ENCODE results near the gene SHOC2. TPM values are rescaled to one million over a fixed set of nuclear protein-coding genes. Genes with fewer than 3 reads are reported as not detected.

Gene SHOC2
- total RNA-seq, 1 donor from 2014 or later: 40.4 TPM

GRCh38 chr10:110872984-110873923 lies 46.1 kb upstream of the SHOC2 start:
- Mint-ChIP-seq H3K27ac (peak overlapping the region; percentile 90), H3K27me3 (ENCODE audit: low read depth) (no peaks in the 10 kb centered on the region), H3K36me3 (peaks cover 1% of the 10 kb centered on the region), H3K9me3 (no peaks in the 10 kb centered on the region), H3K4me1 (peaks cover 29% of the 10 kb centered on the region), H3K4me3 (peak overlapping the region; percentile 81)
- no peak for DNase-seq (ENCODE audit: low spot score in 2 of 2, unreplicated experiment in 2 of 2)
- TF ChIP-seq, protein P1, sequence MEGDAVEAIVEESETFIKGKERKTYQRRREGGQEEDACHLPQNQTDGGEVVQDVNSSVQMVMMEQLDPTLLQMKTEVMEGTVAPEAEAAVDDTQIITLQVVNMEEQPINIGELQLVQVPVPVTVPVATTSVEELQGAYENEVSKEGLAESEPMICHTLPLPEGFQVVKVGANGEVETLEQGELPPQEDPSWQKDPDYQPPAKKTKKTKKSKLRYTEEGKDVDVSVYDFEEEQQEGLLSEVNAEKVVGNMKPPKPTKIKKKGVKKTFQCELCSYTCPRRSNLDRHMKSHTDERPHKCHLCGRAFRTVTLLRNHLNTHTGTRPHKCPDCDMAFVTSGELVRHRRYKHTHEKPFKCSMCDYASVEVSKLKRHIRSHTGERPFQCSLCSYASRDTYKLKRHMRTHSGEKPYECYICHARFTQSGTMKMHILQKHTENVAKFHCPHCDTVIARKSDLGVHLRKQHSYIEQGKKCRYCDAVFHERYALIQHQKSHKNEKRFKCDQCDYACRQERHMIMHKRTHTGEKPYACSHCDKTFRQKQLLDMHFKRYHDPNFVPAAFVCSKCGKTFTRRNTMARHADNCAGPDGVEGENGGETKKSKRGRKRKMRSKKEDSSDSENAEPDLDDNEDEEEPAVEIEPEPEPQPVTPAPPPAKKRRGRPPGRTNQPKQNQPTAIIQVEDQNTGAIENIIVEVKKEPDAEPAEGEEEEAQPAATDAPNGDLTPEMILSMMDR (IDR thresholded peaks at IDR 0.05; ENCODE audit: unreplicated experiment): no peak

DNA sequence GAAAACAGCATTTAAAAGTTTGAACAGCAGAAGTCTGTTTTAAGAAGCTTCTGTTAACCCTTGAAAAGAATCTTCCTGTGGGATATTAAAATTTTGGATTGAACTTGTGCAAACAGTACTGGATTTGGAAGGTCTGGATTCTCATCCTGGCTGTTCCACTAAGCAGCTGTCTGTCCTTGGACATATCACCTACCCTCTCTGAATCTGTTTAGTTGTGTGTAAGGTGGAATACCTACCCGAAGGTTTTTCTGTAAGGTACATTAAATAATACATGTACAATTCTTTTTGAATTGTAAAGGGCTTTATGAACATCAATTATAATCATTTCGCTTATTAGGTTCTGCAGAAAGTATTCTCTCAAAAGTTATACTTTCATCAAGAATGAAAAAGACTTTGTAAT lies 45.5 kb upstream of the SHOC2 start:
- DNase-seq (ENCODE audit: low spot score in 2 of 2, unreplicated experiment in 2 of 2): no peak
- Mint-ChIP-seq H3K4me1 (peaks cover 29% of the 10 kb centered on the region), H3K27ac (peak overlapping the region; percentile 67), H3K27me3 (ENCODE audit: low read depth) (no peaks in the 10 kb centered on the region), H3K4me3 (peak overlapping the region; percentile 62), H3K9me3 (no peaks in the 10 kb centered on the region), H3K36me3 (peaks cover 1% of the 10 kb centered on the region)
- TF ChIP-seq, protein P1 (IDR thresholded peaks at IDR 0.05; ENCODE audit: unreplicated experiment): no peak

- DNase-seq (ENCODE audit: low spot score in 2 of 2, unreplicated experiment in 2 of 2): no peak
- no peak overlapping the region for H3K27ac Mint-ChIP-seq
- no peaks in the 10 kb centered on the region for H3K27me3 Mint-ChIP-seq (ENCODE audit: low read depth)
- TF ChIP-seq, protein P1 (IDR thresholded peaks at IDR 0.05; ENCODE audit: unreplicated experiment): no peak
- peaks cover 6% of the 10 kb centered on the region for H3K36me3 Mint-ChIP-seq
- peaks cover 24% of the 10 kb centered on the region for H3K4me1 Mint-ChIP-seq
- no peak overlapping the region for H3K4me3 Mint-ChIP-seq
- no peaks in the 10 kb centered on the region for H3K9me3 Mint-ChIP-seq
These were observed 43.4 kb upstream of the SHOC2 start for GRCh38 chr10:110876000-110876399.

- no peaks in the 10 kb centered on the region for H3K9me3 Mint-ChIP-seq
- H3K4me1 Mint-ChIP-seq: peaks cover 21% of the 10 kb centered on the region
- TF ChIP-seq, protein P1 (IDR thresholded peaks at IDR 0.05; ENCODE audit: unreplicated experiment): no peak
- DNase-seq (ENCODE audit: low spot score in 2 of 2, unreplicated experiment in 2 of 2): no peak
- H3K27me3 Mint-ChIP-seq (ENCODE audit: low read depth): no peaks in the 10 kb centered on the region
- H3K27ac Mint-ChIP-seq: no peak overlapping the region
- no peak overlapping the region for H3K4me3 Mint-ChIP-seq
- peaks cover 11% of the 10 kb centered on the region for H3K36me3 Mint-ChIP-seq
These were observed 42.6 kb upstream of the SHOC2 start for GRCh38 chr10:110876788-110877187.

- Mint-ChIP-seq H3K9me3 (no peaks in the 10 kb centered on the region), H3K36me3 (peaks cover 25% of the 10 kb centered on the region), H3K4me1 (peaks cover 7% of the 10 kb centered on the region), H3K27ac (no peak overlapping the region), H3K27me3 (ENCODE audit: low read depth) (no peaks in the 10 kb centered on the region), H3K4me3 (no peak overlapping the region)
- TF ChIP-seq, protein P1 (IDR thresholded peaks at IDR 0.05; ENCODE audit: unreplicated experiment): no peak
- no peak for DNase-seq (ENCODE audit: low spot score in 2 of 2, unreplicated experiment in 2 of 2)
These were observed 39.4 kb upstream of the SHOC2 start for GRCh38 chr10:110880012-110880411.
